Vagina (tissue), 2 donors: ENCODE data around the gene SERPINE2.

Experiments
- POLR2A ChIP-seq, 2 donors: fragments of 450-650 bp; IDR thresholded peaks; one replicate each; pipeline ENCODE4 v1.6.1; 2017; ENCODE audit warnings: antibody characterized with exemption in 2 of 2, mild to moderate bottlenecking in 2 of 2, moderate library complexity in 2 of 2
- POLR2AphosphoS5 ChIP-seq, 2 donors: sonication (generic); formaldehyde crosslinking; IDR thresholded peaks; one replicate each; pipeline ENCODE4 v1.9.0; 2017; ENCODE audit warnings: antibody characterized with exemption in 2 of 2, mild to moderate bottlenecking in 2 of 2, low read depth in 1 of 2; ENCODE audit not compliant: insufficient read depth in 1 of 2
- TF ChIP-seq, protein P1 (sequence below), 3 experiments: fragments of 450-650 bp in 2 of 3; fragments of 200-600 bp in 1 of 3; sonication (generic) in 1 of 3; IDR thresholded peaks; one replicate each; pipeline ENCODE4 v1.5.1; 2017 to 2019; ENCODE audit warnings: antibody characterized with exemption in 3 of 3, mild to moderate bottlenecking in 2 of 3, moderate library complexity in 2 of 3

DNA sequence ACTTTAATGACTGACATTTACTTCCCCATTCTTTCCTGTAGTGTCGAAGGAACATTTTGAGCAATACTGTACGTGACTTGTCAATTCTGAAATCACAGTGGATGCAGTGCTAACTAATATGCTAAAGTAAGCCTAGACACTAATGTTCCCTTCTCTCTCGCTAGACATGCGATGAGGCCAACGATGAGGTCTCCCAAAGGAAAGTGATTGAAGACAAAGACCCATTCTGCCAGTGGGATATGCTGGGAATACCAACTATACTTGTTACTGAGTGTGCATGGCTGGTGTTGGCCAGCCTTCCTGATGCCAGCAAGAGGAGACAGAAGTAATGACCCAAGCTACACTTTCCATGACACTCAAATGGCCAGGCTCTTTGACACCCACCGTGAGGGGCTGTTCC lies 2.5 kb upstream of the SERPINE2 start:
- TF ChIP-seq POLR2A (IDR thresholded peaks at IDR 0.05) (no peak), POLR2AphosphoS5 (IDR thresholded peaks at IDR 0.05; ENCODE audit: insufficient read depth in 1 of 2, low read depth in 1 of 2) (no peak)
- TF ChIP-seq, protein P1, sequence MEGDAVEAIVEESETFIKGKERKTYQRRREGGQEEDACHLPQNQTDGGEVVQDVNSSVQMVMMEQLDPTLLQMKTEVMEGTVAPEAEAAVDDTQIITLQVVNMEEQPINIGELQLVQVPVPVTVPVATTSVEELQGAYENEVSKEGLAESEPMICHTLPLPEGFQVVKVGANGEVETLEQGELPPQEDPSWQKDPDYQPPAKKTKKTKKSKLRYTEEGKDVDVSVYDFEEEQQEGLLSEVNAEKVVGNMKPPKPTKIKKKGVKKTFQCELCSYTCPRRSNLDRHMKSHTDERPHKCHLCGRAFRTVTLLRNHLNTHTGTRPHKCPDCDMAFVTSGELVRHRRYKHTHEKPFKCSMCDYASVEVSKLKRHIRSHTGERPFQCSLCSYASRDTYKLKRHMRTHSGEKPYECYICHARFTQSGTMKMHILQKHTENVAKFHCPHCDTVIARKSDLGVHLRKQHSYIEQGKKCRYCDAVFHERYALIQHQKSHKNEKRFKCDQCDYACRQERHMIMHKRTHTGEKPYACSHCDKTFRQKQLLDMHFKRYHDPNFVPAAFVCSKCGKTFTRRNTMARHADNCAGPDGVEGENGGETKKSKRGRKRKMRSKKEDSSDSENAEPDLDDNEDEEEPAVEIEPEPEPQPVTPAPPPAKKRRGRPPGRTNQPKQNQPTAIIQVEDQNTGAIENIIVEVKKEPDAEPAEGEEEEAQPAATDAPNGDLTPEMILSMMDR (IDR thresholded peaks at IDR 0.05): no peak
